Measurements from ENCODE around the gene RGS7.

Gene RGS7

GRCh38 chr1:240804475-240804874 is 552.5 kb downstream of the RGS7 start:
- Histone ChIP-seq H3K36me3 (no peaks in the 10 kb centered on the region), H3K27me3 (no peaks in the 10 kb centered on the region), H3K4me1 (ENCODE audit: control insufficient read depth in 1 of 2, insufficient read depth in 1 of 2, low read depth in 1 of 2, low read length in 1 of 2) (no peaks in the 10 kb centered on the region), H3K4me3 (ENCODE audit: low read depth in 1 of 2, low read length in 1 of 2) (no peak overlapping the region), H3K27ac (no peak overlapping the region), H3K9me3 (no peaks in the 10 kb centered on the region)
- TF ChIP-seq CTCF (IDR thresholded peaks at IDR 0.05), result no peak

GRCh38 chr1:240803151-240803550 is 553.9 kb downstream of the RGS7 start:
- H3K36me3 ChIP-seq, result no peaks in the 10 kb centered on the region
- H3K4me3 ChIP-seq (ENCODE audit: low read depth in 1 of 2, low read length in 1 of 2), result no peak overlapping the region
- TF ChIP-seq CTCF (IDR thresholded peaks at IDR 0.05), result no peak
- H3K27me3 ChIP-seq, result no peaks in the 10 kb centered on the region
- no peaks in the 10 kb centered on the region for H3K4me1 ChIP-seq (ENCODE audit: control insufficient read depth in 1 of 2, insufficient read depth in 1 of 2, low read depth in 1 of 2, low read length in 1 of 2)
- H3K27ac ChIP-seq, result no peak overlapping the region
- H3K9me3 ChIP-seq, result no peaks in the 10 kb centered on the region

GRCh38 chr1:240802271-240802670 is 554.7 kb downstream of the RGS7 start:
- no peaks in the 10 kb centered on the region for H3K4me1 ChIP-seq (ENCODE audit: control insufficient read depth in 1 of 2, insufficient read depth in 1 of 2, low read depth in 1 of 2, low read length in 1 of 2)
- no peak for TF ChIP-seq CTCF (IDR thresholded peaks at IDR 0.05)
- H3K9me3 ChIP-seq, result no peaks in the 10 kb centered on the region
- no peak overlapping the region for H3K27ac ChIP-seq
- H3K4me3 ChIP-seq (ENCODE audit: low read depth in 1 of 2, low read length in 1 of 2), result no peak overlapping the region
- no peaks in the 10 kb centered on the region for H3K27me3 ChIP-seq
- H3K36me3 ChIP-seq, result no peaks in the 10 kb centered on the region

- no peaks in the 10 kb centered on the region for H3K9me3 ChIP-seq
- H3K4me3 ChIP-seq (ENCODE audit: low read depth in 1 of 2, low read length in 1 of 2), result no peak overlapping the region
- no peaks in the 10 kb centered on the region for H3K4me1 ChIP-seq (ENCODE audit: control insufficient read depth in 1 of 2, insufficient read depth in 1 of 2, low read depth in 1 of 2, low read length in 1 of 2)
- no peak overlapping the region for H3K27ac ChIP-seq
- no peaks in the 10 kb centered on the region for H3K36me3 ChIP-seq
- H3K27me3 ChIP-seq, result no peaks in the 10 kb centered on the region
- TF ChIP-seq CTCF (IDR thresholded peaks at IDR 0.05), result no peak
Measured at GRCh38 chr1:240801442-240801841, 555.6 kb downstream of the RGS7 start.

GRCh38 chr1:240800291-240800690 is 556.7 kb downstream of the RGS7 start:
- no peak for TF ChIP-seq CTCF (IDR thresholded peaks at IDR 0.05)
- H3K4me3 ChIP-seq (ENCODE audit: low read depth in 1 of 2, low read length in 1 of 2), result no peak overlapping the region
- no peaks in the 10 kb centered on the region for H3K36me3 ChIP-seq
- H3K27ac ChIP-seq, result no peak overlapping the region
- H3K4me1 ChIP-seq (ENCODE audit: control insufficient read depth in 1 of 2, insufficient read depth in 1 of 2, low read depth in 1 of 2, low read length in 1 of 2), result no peaks in the 10 kb centered on the region
- no peaks in the 10 kb centered on the region for H3K27me3 ChIP-seq
- H3K9me3 ChIP-seq, result no peaks in the 10 kb centered on the region

GRCh38 chr1:240797050-240797449 is 560.0 kb downstream of the RGS7 start:
- Histone ChIP-seq H3K4me1 (ENCODE audit: control insufficient read depth in 1 of 2, insufficient read depth in 1 of 2, low read depth in 1 of 2, low read length in 1 of 2) (no peaks in the 10 kb centered on the region), H3K4me3 (ENCODE audit: low read depth in 1 of 2, low read length in 1 of 2) (no peak overlapping the region), H3K27ac (no peak overlapping the region), H3K36me3 (no peaks in the 10 kb centered on the region), H3K9me3 (no peaks in the 10 kb centered on the region), H3K27me3 (no peaks in the 10 kb centered on the region)
- TF ChIP-seq CTCF (IDR thresholded peaks at IDR 0.05), result no peak
